IMR-90 (cell line): ENCODE data around the gene RFTN1.

ENCODE experiments used
- MAFK ChIP-seq: IDR thresholded peaks from 2 replicates; pipeline ENCODE4 v1.6.1; 2012; ENCODE audit warnings: low read depth, low read length, improper control_type of control experiment
- TF ChIP-seq, protein P1 (sequence below): conservative IDR thresholded peaks from 2 replicates; pipeline ENCODE4 v1.5.1; 2012; ENCODE audit warnings: mild to moderate bottlenecking, low read depth, low read length, improper control_type of control experiment

DNA sequence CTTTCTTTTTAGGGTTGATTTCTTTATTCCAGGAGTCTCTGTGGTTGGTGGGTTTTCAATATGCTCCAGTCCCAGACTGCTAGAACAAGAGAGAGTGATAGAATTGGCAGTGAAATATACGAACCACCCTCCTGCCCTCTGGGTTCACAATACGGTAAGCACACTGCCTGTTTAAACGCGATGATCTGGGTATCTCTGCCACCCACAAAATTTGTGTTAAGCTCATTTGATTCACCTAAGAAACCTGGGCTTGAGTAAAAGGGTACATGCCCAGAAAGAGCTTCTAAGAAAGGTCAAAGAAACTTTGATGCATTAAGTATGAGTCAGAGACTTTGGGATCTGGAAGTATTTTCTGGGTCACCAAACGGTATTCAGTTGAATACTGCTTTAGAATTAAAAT is 218.7 kb downstream of the RFTN1 start:
- TF ChIP-seq, protein P1, sequence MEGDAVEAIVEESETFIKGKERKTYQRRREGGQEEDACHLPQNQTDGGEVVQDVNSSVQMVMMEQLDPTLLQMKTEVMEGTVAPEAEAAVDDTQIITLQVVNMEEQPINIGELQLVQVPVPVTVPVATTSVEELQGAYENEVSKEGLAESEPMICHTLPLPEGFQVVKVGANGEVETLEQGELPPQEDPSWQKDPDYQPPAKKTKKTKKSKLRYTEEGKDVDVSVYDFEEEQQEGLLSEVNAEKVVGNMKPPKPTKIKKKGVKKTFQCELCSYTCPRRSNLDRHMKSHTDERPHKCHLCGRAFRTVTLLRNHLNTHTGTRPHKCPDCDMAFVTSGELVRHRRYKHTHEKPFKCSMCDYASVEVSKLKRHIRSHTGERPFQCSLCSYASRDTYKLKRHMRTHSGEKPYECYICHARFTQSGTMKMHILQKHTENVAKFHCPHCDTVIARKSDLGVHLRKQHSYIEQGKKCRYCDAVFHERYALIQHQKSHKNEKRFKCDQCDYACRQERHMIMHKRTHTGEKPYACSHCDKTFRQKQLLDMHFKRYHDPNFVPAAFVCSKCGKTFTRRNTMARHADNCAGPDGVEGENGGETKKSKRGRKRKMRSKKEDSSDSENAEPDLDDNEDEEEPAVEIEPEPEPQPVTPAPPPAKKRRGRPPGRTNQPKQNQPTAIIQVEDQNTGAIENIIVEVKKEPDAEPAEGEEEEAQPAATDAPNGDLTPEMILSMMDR, result no peak
- no peak for TF ChIP-seq MAFK
